Measurements from ENCODE around the gene ATP8A2. TPM values are rescaled to one million over a fixed set of nuclear protein-coding genes. Genes with fewer than 3 reads are reported as not detected.
A peak's percentile ranks its signal among the peaks of the same experiment; 100 is the strongest.

Gene ATP8A2
- total RNA-seq, 1 donor, result 0.72 TPM

DNA sequence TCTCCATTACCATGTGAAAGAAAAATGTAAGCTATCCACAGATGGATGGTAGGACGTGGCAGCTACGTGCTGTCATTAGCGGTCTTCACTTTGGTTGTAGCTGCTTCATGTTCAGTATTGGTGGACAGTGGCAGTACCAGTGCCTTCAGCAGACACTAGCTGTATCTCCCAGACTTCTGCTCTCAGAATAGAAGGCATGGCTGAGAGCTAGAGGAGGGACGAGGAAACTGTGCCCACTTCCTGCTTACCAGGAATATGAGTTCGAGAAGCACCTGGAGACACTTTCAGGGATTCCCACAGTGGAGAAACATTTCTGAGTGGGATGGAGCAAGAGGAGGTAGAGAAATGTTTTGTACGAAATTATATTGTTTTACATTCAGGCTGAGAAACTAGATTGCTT is 686.9 kb downstream of the ATP8A2 start:
- H4K20me1 ChIP-seq (ENCODE audit: insufficient read depth, low read length), result no peaks in the 10 kb centered on the region
- no peaks in the 10 kb centered on the region for H3K36me3 ChIP-seq (ENCODE audit: insufficient read depth, low read length)
- no peak overlapping the region for H2AFZ ChIP-seq (ENCODE audit: low read length)
- no peaks in the 10 kb centered on the region for H3K9me3 ChIP-seq (ENCODE audit: low read depth, low read length)
- TF ChIP-seq CTCF (IDR thresholded peaks at IDR 0.05; ENCODE audit: extremely low read depth, low read depth, low read length), result no peak
- no peak overlapping the region for H3K4me3 ChIP-seq (ENCODE audit: insufficient read depth, low read length)
- H3K4me1 ChIP-seq (ENCODE audit: insufficient read depth, low read length), result peaks cover 4% of the 10 kb centered on the region
- DNase-seq (ENCODE audit: insufficient read length, low spot score, missing footprints), result no peak
- H3K79me2 ChIP-seq (ENCODE audit: insufficient read depth, low read length), result no peaks in the 10 kb centered on the region
- peaks cover 20% of the 10 kb centered on the region for H3K27me3 ChIP-seq (ENCODE audit: insufficient read depth, low read length)
- H3K27ac ChIP-seq (ENCODE audit: low read depth, low read length), result no peak overlapping the region
- no peak overlapping the region for H3K4me2 ChIP-seq (ENCODE audit: insufficient read depth, low read length)

DNA sequence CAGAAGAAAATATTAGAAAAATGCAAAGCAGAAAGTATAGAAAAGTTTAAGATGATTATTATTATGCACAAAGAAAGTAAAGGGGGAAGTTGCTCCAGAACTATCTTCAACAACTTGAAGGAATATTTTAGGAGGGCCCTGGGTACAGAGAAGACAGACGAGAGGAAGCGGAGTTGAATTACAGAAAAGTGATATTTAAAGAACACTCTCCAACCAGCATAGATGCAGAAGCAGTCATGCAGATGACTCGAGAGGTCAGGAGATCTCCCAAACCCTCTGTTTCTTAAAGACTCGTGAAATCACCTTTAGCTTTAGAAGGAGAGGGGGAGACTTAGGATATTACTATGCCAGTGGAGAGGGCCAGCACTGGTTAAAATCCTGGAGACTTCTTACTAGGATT is 688.6 kb downstream of the ATP8A2 start:
- Histone ChIP-seq H4K20me1 (ENCODE audit: insufficient read depth, low read length) (no peaks in the 10 kb centered on the region), H3K4me2 (ENCODE audit: insufficient read depth, low read length) (no peak overlapping the region), H3K27me3 (ENCODE audit: insufficient read depth, low read length) (peaks cover 11% of the 10 kb centered on the region), H3K4me1 (ENCODE audit: insufficient read depth, low read length) (peaks cover 4% of the 10 kb centered on the region), H3K79me2 (ENCODE audit: insufficient read depth, low read length) (no peaks in the 10 kb centered on the region), H2AFZ (ENCODE audit: low read length) (no peak overlapping the region), H3K4me3 (ENCODE audit: insufficient read depth, low read length) (no peak overlapping the region), H3K36me3 (ENCODE audit: insufficient read depth, low read length) (no peaks in the 10 kb centered on the region), H3K9me3 (ENCODE audit: low read depth, low read length) (no peaks in the 10 kb centered on the region), H3K27ac (ENCODE audit: low read depth, low read length) (no peak overlapping the region)
- TF ChIP-seq CTCF (IDR thresholded peaks at IDR 0.05; ENCODE audit: extremely low read depth, low read depth, low read length), result no peak
- DNase-seq (ENCODE audit: insufficient read length, low spot score, missing footprints), result no peak

DNA sequence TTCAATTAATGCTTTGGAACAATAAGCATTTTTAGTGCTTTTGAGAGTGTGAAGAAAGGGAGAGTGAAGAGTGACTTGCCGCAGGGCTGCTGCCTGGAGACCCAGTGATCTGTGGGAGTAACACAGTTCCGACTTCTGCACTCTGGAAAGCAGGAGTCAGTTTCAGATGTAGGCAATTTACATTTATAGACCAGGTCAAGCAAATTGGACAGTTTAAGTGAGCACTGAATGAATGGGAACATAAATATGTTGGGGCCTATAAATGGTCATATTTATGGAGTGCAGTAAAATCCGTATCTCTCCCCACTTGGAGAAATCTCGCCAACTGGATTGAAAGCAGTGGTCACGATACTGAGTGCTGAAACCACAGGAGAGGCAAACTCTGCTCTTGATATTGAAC is 689.5 kb downstream of the ATP8A2 start:
- no peak overlapping the region for H3K4me2 ChIP-seq (ENCODE audit: insufficient read depth, low read length)
- TF ChIP-seq CTCF (IDR thresholded peaks at IDR 0.05; ENCODE audit: extremely low read depth, low read depth, low read length), result no peak
- H2AFZ ChIP-seq (ENCODE audit: low read length), result no peak overlapping the region
- DNase-seq (ENCODE audit: insufficient read length, low spot score, missing footprints), result no peak
- H3K36me3 ChIP-seq (ENCODE audit: insufficient read depth, low read length), result no peaks in the 10 kb centered on the region
- no peak overlapping the region for H3K27ac ChIP-seq (ENCODE audit: low read depth, low read length)
- H3K4me3 ChIP-seq (ENCODE audit: insufficient read depth, low read length), result no peak overlapping the region
- H4K20me1 ChIP-seq (ENCODE audit: insufficient read depth, low read length), result no peaks in the 10 kb centered on the region
- no peaks in the 10 kb centered on the region for H3K9me3 ChIP-seq (ENCODE audit: low read depth, low read length)
- H3K79me2 ChIP-seq (ENCODE audit: insufficient read depth, low read length), result no peaks in the 10 kb centered on the region
- peaks cover 4% of the 10 kb centered on the region for H3K4me1 ChIP-seq (ENCODE audit: insufficient read depth, low read length)
- peaks cover 7% of the 10 kb centered on the region for H3K27me3 ChIP-seq (ENCODE audit: insufficient read depth, low read length)

- Histone ChIP-seq H3K36me3 (ENCODE audit: insufficient read depth, low read length) (no peaks in the 10 kb centered on the region), H3K27ac (ENCODE audit: low read depth, low read length) (peak overlapping the region; percentile 11), H3K79me2 (ENCODE audit: insufficient read depth, low read length) (no peaks in the 10 kb centered on the region), H3K4me2 (ENCODE audit: insufficient read depth, low read length) (peak overlapping the region; percentile 49), H4K20me1 (ENCODE audit: insufficient read depth, low read length) (no peaks in the 10 kb centered on the region), H2AFZ (ENCODE audit: low read length) (peak overlapping the region; percentile 26), H3K9me3 (ENCODE audit: low read depth, low read length) (no peaks in the 10 kb centered on the region), H3K4me3 (ENCODE audit: insufficient read depth, low read length) (peak overlapping the region; percentile 14), H3K27me3 (ENCODE audit: insufficient read depth, low read length) (peaks cover 3% of the 10 kb centered on the region), H3K4me1 (ENCODE audit: insufficient read depth, low read length) (peaks cover 4% of the 10 kb centered on the region)
- peak; percentile 90 for DNase-seq (ENCODE audit: insufficient read length, low spot score, missing footprints)
- no peak for TF ChIP-seq CTCF (IDR thresholded peaks at IDR 0.05; ENCODE audit: extremely low read depth, low read depth, low read length)
These were observed 690.2 kb downstream of the ATP8A2 start for GRCh38 chr13:26061947-26062346.

Measured in osteoblast (primary cell).